ENCODE data around the gene PTPRG. TPM values are rescaled to one million over a fixed set of nuclear protein-coding genes. Genes with fewer than 3 reads are reported as not detected.
A peak's percentile ranks its signal among the peaks of the same experiment; 100 is the strongest.

PTPRG gene
- total and polyA plus RNA-seq, 10 of the 15 experiments (the other 5 are each of a cell fraction or from before 2014, with no cell fraction given) = 0.29 to 20.7 (median 1.4) TPM

DNA sequence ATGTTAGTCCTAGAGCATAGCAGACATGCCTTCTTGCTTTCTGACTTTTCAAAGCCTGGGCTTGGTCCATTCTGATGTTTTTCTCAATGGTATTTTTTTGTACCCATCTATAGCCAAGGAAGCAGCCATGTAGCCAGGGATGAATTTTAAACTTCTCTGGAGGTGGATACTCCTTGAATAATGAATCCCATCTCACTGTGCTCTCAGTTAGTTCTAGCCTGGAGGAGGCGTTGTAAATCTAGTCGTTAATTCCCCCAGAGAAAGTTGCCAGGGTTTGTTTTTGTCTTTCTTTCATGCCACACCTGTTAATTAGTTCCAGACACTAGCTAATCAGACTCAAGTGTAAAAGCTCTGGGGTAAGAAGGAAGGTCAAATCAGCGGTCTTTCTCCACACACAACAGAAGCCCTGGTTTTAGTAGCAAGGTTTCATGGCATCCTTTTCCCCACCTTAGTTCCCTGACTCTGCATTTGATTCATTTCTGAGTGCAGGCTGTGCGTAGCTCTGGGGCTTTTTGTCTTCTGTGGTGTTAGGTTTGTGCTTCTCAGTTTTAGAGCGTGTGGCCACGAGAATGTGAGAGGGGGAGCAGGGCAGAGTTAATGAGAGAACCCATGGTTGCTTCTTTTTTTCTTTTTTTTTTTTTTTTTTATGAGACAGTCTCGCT is 19.7 kb downstream of the PTPRG start (continued):
- TF ChIP-seq, protein P1, sequence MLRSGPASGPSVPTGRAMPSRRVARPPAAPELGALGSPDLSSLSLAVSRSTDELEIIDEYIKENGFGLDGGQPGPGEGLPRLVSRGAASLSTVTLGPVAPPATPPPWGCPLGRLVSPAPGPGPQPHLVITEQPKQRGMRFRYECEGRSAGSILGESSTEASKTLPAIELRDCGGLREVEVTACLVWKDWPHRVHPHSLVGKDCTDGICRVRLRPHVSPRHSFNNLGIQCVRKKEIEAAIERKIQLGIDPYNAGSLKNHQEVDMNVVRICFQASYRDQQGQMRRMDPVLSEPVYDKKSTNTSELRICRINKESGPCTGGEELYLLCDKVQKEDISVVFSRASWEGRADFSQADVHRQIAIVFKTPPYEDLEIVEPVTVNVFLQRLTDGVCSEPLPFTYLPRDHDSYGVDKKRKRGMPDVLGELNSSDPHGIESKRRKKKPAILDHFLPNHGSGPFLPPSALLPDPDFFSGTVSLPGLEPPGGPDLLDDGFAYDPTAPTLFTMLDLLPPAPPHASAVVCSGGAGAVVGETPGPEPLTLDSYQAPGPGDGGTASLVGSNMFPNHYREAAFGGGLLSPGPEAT (IDR thresholded peaks at IDR 0.05; ENCODE audit: low read depth) = peak; percentile 73
- TF ChIP-seq EP300 (IDR thresholded peaks at IDR 0.05; ENCODE audit: borderline replicate concordance in 1 of 2, control insufficient read depth in 1 of 2, low read depth in 2 of 2, low read length in 2 of 2) (no peak), RELA (IDR thresholded peaks at IDR 0.05; ENCODE audit: borderline replicate concordance, partially characterized antibody) (no peak), BHLHE40 (IDR thresholded peaks at IDR 0.05; ENCODE audit: borderline replicate concordance in 1 of 2, low read depth in 2 of 2, low read length in 1 of 2) (peak in 1 of 2 experiments; percentile 35; a peak in 1 of 4 replicates), SIN3A (IDR thresholded peaks at IDR 0.05; ENCODE audit: low read depth, low read length) (no peak), MXI1 (IDR thresholded peaks at IDR 0.05; ENCODE audit: low read depth, low read length) (no peak), NR2F1 (conservative IDR thresholded peaks at IDR 0.05) (peak; percentile 52), IKZF2 (IDR thresholded peaks at IDR 0.05) (peak; percentile 64 to 76; a peak in 3 of 4 replicates), MTA3 (IDR thresholded peaks at IDR 0.05; ENCODE audit: borderline replicate concordance, low read length) (no peak), HCFC1 (IDR thresholded peaks at IDR 0.05; ENCODE audit: low read length) (no peak), TCF12 (IDR thresholded peaks at IDR 0.05; ENCODE audit: low read depth, low read length) (no peak), SIX5 (IDR thresholded peaks at IDR 0.05; ENCODE audit: low read depth, low read length, severe bottlenecking) (no peak), CHD4 (IDR thresholded peaks at IDR 0.05) (no peak), POLR2AphosphoS2 (IDR thresholded peaks at IDR 0.05; ENCODE audit: low read depth, low read length) (no peak), CBX5 (IDR thresholded peaks at IDR 0.05; ENCODE audit: low read depth) (no peak), JUNB (IDR thresholded peaks at IDR 0.05) (no peak), POLR2AphosphoS5 (IDR thresholded peaks at IDR 0.05; ENCODE audit: low read length) (no peak)
- TF ChIP-seq, protein P2, sequence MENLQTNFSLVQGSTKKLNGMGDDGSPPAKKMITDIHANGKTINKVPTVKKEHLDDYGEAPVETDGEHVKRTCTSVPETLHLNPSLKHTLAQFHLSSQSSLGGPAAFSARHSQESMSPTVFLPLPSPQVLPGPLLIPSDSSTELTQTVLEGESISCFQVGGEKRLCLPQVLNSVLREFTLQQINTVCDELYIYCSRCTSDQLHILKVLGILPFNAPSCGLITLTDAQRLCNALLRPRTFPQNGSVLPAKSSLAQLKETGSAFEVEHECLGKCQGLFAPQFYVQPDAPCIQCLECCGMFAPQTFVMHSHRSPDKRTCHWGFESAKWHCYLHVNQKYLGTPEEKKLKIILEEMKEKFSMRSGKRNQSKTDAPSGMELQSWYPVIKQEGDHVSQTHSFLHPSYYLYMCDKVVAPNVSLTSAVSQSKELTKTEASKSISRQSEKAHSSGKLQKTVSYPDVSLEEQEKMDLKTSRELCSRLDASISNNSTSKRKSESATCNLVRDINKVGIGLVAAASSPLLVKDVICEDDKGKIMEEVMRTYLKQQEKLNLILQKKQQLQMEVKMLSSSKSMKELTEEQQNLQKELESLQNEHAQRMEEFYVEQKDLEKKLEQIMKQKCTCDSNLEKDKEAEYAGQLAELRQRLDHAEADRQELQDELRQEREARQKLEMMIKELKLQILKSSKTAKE (IDR thresholded peaks at IDR 0.05; ENCODE audit: low read depth, poor library complexity, severe bottlenecking) = peak; percentile 36
- TF ChIP-seq, protein P3, sequence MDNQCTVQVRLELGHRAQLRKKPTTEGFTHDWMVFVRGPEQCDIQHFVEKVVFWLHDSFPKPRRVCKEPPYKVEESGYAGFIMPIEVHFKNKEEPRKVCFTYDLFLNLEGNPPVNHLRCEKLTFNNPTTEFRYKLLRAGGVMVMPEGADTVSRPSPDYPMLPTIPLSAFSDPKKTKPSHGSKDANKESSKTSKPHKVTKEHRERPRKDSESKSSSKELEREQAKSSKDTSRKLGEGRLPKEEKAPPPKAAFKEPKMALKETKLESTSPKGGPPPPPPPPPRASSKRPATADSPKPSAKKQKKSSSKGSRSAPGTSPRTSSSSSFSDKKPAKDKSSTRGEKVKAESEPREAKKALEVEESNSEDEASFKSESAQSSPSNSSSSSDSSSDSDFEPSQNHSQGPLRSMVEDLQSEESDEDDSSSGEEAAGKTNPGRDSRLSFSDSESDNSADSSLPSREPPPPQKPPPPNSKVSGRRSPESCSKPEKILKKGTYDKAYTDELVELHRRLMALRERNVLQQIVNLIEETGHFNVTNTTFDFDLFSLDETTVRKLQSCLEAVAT (IDR thresholded peaks at IDR 0.05) = peak; percentile 98
- TF ChIP-seq, protein P4, sequence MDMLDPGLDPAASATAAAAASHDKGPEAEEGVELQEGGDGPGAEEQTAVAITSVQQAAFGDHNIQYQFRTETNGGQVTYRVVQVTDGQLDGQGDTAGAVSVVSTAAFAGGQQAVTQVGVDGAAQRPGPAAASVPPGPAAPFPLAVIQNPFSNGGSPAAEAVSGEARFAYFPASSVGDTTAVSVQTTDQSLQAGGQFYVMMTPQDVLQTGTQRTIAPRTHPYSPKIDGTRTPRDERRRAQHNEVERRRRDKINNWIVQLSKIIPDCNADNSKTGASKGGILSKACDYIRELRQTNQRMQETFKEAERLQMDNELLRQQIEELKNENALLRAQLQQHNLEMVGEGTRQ (IDR thresholded peaks at IDR 0.05; ENCODE audit: borderline replicate concordance, low read depth, low read length) = no peak
- TF ChIP-seq, protein P5, sequence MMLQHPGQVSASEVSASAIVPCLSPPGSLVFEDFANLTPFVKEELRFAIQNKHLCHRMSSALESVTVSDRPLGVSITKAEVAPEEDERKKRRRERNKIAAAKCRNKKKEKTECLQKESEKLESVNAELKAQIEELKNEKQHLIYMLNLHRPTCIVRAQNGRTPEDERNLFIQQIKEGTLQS (IDR thresholded peaks at IDR 0.05; ENCODE audit: borderline replicate concordance, extremely low read depth, low read depth, low read length) = no peak
